ENCODE results near the gene DMD.

The DMD gene

DNA sequence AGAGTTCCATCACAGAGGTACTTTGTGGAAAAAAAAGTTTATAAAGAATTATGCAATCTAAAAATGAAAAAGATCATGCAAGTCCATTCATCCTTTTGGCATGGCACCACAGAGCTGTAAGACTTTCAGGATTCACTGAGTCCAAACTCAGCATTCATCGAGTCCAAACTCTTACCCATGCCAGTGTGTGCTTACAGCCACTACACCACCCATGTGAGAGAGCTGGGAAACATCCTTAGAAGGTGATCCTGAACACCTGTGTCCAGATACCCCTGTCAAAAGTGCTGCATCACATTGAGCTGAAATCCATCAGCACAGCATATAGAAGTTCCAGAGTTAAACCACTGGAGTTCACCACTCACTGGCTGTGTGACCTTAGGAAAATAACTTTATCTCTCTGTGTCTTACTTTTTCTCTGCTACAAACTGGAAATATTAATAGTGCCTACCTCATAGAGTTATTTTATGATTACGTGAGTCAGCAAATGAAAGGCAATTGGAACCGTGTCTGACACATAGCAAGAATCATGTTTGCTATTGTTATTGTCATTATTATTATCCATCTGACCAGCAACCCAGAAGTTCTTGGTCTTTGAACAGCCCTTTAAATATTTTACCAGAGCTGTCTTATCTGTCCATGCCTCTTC, 2024.5 kb downstream of the DMD start:
- no peak for TF ChIP-seq CTCF (IDR thresholded peaks at IDR 0.05; ENCODE audit: borderline replicate concordance, insufficient read depth, low read depth, low read length)

DNA sequence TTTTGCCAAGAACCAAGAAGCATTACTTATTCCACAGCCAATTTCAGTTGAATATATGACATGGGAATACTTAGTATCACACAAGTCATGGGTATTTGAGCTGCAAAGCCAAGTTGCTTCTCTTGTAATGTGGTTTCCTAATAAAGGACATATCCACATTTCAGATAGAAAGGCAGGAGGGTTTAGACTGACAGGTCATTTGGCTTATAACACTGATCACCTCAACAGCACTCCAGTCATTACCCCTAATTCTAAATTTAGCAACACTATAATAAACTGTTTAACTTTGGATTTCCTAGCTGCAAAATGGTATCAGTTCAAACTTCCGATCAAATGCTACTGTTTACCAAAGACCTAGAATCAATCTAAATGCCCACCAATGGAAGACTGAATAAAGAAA, 2025.5 kb downstream of the DMD start:
- no peak for TF ChIP-seq CTCF (IDR thresholded peaks at IDR 0.05; ENCODE audit: borderline replicate concordance, insufficient read depth, low read depth, low read length)
- no peak overlapping the region for H3K4me3 ChIP-seq (ENCODE audit: low read depth, low read length)

More for the DNA sequence above, 2024.5 kb downstream of the DMD start:
- no peak overlapping the region for H3K4me3 ChIP-seq (ENCODE audit: low read depth, low read length)

- H3K4me3 ChIP-seq (ENCODE audit: low read depth, low read length): no peak overlapping the region
- TF ChIP-seq CTCF (IDR thresholded peaks at IDR 0.05; ENCODE audit: borderline replicate concordance, insufficient read depth, low read depth, low read length): no peak
Measured at GRCh38 chrX:31181377-31182000, 2029.9 kb downstream of the DMD start.

DNA sequence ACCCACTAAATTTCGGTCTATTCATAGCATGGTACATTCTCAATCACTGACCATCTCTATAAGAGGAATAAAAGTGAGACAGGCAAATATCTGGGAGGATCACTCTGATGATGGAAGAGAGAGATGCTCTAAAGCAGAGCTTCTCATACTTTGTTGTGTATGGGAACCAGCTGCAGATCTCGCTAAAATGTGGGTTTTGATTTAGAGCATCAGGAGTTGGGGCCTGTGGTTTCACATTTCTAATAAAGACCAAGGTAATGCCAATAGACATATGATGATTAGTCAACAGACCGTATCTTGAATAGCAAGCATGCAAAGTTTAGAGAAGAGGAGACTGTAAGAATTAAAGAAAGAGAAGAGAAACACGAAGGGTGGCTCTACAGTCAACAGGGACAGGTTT, 2032.1 kb downstream of the DMD start:
- TF ChIP-seq CTCF (IDR thresholded peaks at IDR 0.05; ENCODE audit: borderline replicate concordance, insufficient read depth, low read depth, low read length): no peak
- H3K4me3 ChIP-seq (ENCODE audit: low read depth, low read length): no peak overlapping the region

DNA sequence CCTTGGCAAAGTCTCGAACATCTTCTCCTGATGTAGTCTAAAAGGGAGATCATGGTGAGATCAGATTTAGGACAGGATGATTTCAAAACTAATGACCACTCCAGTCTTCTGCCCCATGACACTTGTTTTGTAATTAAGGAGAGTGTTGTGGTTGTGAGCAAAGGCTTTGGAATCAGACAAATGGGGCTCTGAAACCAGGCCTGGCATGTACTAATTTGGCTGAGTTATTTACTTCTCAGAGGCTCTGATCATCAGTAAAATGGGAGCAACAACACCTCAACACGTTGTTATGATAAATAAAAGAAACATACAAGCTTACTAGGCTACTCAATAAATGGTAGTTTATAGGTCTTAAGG, 2032.6 kb downstream of the DMD start:
- TF ChIP-seq CTCF (IDR thresholded peaks at IDR 0.05; ENCODE audit: borderline replicate concordance, insufficient read depth, low read depth, low read length): no peak
- no peak overlapping the region for H3K4me3 ChIP-seq (ENCODE audit: low read depth, low read length)

GRCh38 chrX:31178064-31178768, 2033.1 kb downstream of the DMD start:
- TF ChIP-seq CTCF (IDR thresholded peaks at IDR 0.05; ENCODE audit: borderline replicate concordance, insufficient read depth, low read depth, low read length): no peak
- H3K4me3 ChIP-seq (ENCODE audit: low read depth, low read length): no peak overlapping the region

- no peak for TF ChIP-seq CTCF (IDR thresholded peaks at IDR 0.05; ENCODE audit: borderline replicate concordance, insufficient read depth, low read depth, low read length)
- no peak overlapping the region for H3K4me3 ChIP-seq (ENCODE audit: low read depth, low read length)
Measured at GRCh38 chrX:31170792-31171191, 2040.6 kb downstream of the DMD start.
